Activated CD4-positive, alpha-beta T cell treated with anti-CD3 and anti-CD28 coated beads, Interleukin-2, amount 50 U/mL, for 48 hours (primary cell): ENCODE data around the gene CRADD.
"Not testable (repeated sequence)": the region's sequence is repeated elsewhere in the genome, so short reads cannot be mapped to it uniquely, and the experiment has no call there.

ENCODE experiments used
- DNase-seq, 2 experiments: peaks; one replicate each; pipeline ENCODE4 v3.0.0-alpha.2; 2020

CRADD gene

GRCh38 chr12:93740751-93741150 lies 63.6 kb downstream of the CRADD start:
- DNase-seq = no peak

DNA sequence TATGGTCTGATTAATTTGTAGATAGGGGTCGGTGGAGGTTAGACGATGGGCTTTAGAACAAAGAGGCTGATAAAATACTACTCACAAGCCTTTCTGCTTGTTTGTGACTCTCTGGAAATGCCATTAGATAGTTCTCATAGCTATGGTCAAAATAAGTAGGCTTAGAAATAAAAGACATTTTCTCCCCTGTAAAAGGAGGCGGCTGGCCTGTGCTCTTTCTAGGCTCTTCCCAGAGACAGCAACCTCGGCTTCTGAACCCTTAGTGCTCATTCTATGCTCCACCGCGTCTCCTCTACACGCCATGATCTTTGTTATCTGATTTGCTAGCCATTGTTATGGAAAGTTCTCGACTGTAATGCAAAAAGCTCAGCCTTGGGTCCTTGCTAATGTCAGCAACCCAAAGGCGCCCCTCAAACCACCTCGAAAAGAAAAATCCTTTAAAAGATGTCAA lies 64.5 kb downstream of the CRADD start:
- DNase-seq = peak; percentile 21 to 30

GRCh38 chr12:93742110-93742934 lies 65.1 kb downstream of the CRADD start:
- DNase-seq = peak; percentile 63 to 74

GRCh38 chr12:93743229-93743998 lies 66.2 kb downstream of the CRADD start:
- no peak for DNase-seq

DNA sequence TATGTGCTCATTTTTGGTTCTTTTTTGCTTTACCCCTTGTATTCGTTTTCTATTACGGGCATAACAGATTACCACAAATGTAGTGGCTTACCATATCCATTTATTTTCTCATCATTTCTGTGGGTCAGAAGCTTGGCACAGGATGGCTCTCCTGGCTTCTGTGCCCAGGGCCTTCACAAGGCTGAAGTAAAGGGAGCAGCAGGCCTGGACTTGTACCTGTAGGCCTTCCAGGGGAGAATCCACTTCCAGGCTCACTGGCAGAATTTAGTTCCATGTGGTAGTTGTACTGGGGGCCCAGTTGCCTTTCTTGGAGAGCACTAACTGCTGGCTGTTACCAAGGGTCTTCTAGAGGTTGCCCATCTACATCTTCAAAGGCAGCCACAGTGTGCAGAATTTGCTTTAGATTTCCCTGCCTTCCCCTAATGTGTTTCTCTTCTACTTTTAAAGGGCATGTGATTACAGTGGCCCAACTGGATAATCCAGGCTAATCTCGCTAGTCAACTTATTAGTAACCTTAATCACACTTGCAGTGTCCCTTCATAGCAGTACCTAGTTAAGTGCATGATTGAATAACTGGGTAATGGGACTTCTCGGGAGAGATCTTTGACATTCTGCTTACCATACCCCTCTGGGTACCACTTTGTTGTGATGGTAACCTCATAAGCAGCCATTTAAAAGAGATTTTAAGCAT lies 67.0 kb downstream of the CRADD start:
- no peak for DNase-seq

GRCh38 chr12:93745286-93745685 lies 68.1 kb downstream of the CRADD start:
- no peak for DNase-seq

- DNase-seq = no peak
These were observed 69.5 kb downstream of the CRADD start for GRCh38 chr12:93746572-93747168.

GRCh38 chr12:93748672-93749383 lies 71.7 kb downstream of the CRADD start:
- no peak for DNase-seq

- no peak for DNase-seq
These were observed 72.3 kb downstream of the CRADD start for GRCh38 chr12:93749515-93749914.

DNA sequence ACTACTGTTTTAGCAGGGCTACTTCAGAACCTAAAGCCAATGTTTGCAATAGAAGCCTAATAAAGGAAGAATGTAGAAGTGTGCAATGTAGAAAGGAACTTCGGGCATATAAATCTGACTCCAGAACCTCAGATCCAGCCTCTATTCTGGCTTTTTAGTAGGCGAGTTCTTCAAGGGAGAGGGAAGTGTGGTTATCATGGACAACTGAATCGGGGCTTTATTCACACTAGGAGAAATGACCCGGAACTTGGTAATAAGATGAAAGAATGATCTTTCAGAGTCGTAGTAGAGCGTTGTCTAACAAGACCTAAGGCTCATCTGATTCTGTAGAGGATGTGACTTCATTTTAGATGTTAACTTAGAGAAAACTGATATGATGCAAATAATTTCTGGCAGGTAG lies 72.9 kb downstream of the CRADD start:
- no peak for DNase-seq

GRCh38 chr12:93751864-93752610 lies 74.9 kb downstream of the CRADD start:
- DNase-seq = no peak

GRCh38 chr12:93753285-93753684 lies 76.1 kb downstream of the CRADD start:
- DNase-seq = no peak

DNA sequence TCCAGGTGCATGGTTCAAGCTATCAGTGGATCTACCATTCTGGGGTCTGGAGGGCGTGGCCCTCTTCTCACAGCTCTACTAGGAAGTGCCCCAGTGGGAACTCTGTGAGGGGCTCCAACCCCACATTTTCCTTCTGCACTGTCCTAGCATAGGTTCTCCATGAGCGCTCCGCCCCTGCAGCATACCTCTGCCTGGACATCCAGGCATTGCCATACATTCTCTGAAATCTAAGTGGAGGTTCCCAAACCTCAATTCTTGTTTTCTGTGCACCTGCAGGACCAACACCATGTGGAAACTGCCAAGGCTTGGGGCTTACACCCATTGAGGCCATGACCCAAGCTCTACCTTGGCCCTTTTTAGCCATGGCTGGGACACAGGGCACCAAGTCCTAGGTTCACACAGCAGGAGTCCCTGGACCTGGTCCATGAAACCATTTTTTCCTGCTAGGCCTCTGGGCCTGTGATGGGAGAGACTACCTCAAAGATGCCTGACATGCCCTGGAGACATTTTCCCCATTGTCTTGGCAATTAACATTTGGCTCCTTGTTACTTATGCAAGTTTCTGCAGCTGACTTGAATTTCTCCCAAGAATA lies 76.8 kb downstream of the CRADD start:
- DNase-seq = no peak

DNA sequence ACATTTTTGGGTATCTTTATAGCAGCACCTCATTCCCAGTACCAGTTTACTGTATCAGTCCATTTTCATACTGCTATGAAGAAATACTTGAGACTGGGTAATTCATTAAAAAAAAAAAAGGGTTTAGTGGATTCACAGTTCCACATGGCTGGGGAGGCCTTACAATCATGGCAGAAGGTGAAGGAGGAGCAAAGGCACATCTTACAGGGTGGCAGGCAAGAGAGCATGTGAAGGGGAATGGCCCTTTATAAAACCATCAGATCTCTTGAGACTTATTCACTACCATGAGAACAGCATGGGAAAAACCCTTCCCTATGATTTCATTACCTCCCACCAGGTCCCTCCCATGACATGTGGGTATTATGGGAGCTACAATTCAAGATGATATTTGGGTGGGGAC lies 77.7 kb downstream of the CRADD start:
- DNase-seq = not testable (repeated sequence)

DNA sequence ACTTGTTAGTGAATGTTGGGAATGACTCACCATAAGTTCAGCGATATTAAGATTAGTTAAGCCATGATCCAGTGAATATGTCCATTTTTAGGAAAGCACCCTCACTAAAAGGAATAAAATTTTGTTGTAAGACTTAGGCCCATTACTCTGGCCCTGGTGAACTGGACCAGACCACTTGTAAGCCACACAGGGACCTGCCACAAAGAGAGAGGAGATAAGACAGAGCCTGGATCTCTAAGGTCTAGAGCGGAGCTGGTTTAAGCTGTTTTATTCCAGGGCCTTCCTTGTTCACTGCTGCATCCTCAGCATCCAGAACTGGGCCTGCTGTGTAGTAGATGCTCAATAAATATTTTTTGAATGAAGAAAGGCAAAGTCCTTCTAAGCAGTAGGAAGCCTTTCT lies 79.1 kb downstream of the CRADD start:
- DNase-seq = no peak

GRCh38 chr12:93757792-93758694 lies 80.9 kb downstream of the CRADD start:
- no peak for DNase-seq

GRCh38 chr12:93758801-93759373 lies 81.7 kb downstream of the CRADD start:
- no peak for DNase-seq

GRCh38 chr12:93759512-93760081 lies 82.4 kb downstream of the CRADD start:
- DNase-seq = no peak

GRCh38 chr12:93760275-93760875 lies 83.2 kb downstream of the CRADD start:
- DNase-seq = no peak
